Panc1 (cell line): ENCODE measurements around the gene FEN1.

ENCODE experiments used
- POLR2AphosphoS5 ChIP-seq: IDR thresholded peaks from 2 replicates; pipeline ENCODE4 v1.6.1; 2012; ENCODE audit warnings: mild to moderate bottlenecking, low read depth, low read length, moderate library complexity
- TF ChIP-seq, protein P1 (sequence below): fragments of 450-650 bp; IDR thresholded peaks from 2 replicates; pipeline ENCODE4 v1.5.1; 2017; ENCODE audit warnings: mild to moderate bottlenecking
- TF ChIP-seq, protein P2 (sequence below), 2 experiments: IDR thresholded peaks; 2 replicates each; pipeline ENCODE4 v1.6.1; 2011 to 2012; ENCODE audit warnings: low read depth in 2 of 2, control low read depth in 1 of 2, low read length in 1 of 2, mild to moderate bottlenecking in 1 of 2, moderate library complexity in 1 of 2; ENCODE audit not compliant: insufficient read depth in 1 of 2

DNA sequence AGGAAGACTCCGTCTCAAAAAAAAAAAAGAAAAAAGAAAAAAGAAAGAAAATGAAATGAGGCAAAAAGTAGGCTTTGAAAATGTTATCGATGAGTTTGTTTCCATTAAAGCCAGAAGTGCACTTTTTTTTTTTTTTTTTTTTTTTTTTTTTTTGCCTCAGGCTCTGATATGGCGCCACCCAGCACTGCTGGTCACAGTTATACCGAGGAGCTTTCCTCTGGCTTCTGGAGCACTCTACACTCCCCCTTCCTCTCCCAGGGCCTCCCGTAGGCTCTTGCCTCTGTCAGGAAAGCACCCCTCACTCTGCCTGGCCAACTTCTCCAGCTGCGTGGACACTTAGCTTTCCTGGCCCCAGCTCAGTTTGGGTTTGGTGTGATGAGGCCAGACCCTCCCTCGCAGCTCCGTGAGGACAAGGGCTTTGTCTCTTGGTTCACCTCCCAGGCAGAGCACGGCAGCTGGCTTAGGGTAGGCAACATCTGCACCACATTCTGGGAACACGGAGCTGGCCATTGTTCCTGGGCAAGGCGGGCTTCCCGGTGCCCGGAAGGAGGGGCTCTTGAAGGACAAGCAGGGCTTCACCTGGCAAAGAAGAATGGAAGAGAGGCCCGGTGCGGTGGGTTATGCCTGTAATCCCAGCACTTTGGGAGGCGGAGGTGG lies 52.3 kb downstream of the FEN1 start:
- TF ChIP-seq, protein P1, sequence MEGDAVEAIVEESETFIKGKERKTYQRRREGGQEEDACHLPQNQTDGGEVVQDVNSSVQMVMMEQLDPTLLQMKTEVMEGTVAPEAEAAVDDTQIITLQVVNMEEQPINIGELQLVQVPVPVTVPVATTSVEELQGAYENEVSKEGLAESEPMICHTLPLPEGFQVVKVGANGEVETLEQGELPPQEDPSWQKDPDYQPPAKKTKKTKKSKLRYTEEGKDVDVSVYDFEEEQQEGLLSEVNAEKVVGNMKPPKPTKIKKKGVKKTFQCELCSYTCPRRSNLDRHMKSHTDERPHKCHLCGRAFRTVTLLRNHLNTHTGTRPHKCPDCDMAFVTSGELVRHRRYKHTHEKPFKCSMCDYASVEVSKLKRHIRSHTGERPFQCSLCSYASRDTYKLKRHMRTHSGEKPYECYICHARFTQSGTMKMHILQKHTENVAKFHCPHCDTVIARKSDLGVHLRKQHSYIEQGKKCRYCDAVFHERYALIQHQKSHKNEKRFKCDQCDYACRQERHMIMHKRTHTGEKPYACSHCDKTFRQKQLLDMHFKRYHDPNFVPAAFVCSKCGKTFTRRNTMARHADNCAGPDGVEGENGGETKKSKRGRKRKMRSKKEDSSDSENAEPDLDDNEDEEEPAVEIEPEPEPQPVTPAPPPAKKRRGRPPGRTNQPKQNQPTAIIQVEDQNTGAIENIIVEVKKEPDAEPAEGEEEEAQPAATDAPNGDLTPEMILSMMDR, result no peak
- TF ChIP-seq, protein P2, sequence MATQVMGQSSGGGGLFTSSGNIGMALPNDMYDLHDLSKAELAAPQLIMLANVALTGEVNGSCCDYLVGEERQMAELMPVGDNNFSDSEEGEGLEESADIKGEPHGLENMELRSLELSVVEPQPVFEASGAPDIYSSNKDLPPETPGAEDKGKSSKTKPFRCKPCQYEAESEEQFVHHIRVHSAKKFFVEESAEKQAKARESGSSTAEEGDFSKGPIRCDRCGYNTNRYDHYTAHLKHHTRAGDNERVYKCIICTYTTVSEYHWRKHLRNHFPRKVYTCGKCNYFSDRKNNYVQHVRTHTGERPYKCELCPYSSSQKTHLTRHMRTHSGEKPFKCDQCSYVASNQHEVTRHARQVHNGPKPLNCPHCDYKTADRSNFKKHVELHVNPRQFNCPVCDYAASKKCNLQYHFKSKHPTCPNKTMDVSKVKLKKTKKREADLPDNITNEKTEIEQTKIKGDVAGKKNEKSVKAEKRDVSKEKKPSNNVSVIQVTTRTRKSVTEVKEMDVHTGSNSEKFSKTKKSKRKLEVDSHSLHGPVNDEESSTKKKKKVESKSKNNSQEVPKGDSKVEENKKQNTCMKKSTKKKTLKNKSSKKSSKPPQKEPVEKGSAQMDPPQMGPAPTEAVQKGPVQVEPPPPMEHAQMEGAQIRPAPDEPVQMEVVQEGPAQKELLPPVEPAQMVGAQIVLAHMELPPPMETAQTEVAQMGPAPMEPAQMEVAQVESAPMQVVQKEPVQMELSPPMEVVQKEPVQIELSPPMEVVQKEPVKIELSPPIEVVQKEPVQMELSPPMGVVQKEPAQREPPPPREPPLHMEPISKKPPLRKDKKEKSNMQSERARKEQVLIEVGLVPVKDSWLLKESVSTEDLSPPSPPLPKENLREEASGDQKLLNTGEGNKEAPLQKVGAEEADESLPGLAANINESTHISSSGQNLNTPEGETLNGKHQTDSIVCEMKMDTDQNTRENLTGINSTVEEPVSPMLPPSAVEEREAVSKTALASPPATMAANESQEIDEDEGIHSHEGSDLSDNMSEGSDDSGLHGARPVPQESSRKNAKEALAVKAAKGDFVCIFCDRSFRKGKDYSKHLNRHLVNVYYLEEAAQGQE (IDR thresholded peaks at IDR 0.05; ENCODE audit: insufficient read depth in 1 of 2, low read depth in 2 of 2, low read length in 1 of 2), result no peak
- TF ChIP-seq POLR2AphosphoS5, result no peak
